GM10847 (cell line): ENCODE measurements around the gene CCDC24.

Experiments
- POLR2A ChIP-seq: IDR thresholded peaks from 2 replicates; pipeline ENCODE4 v1.6.1; 2011; ENCODE audit not compliant: insufficient read length; ENCODE audit errors: extremely low read depth

The CCDC24 gene

GRCh38 chr1:44016890-44017400 is 25.5 kb downstream of the CCDC24 start:
- no peak for TF ChIP-seq POLR2A

GRCh38 chr1:44019466-44019948 is 28.1 kb downstream of the CCDC24 start:
- TF ChIP-seq POLR2A = no peak

- TF ChIP-seq POLR2A = no peak
These were observed 29.1 kb downstream of the CCDC24 start for GRCh38 chr1:44020464-44020863.

- no peak for TF ChIP-seq POLR2A
These were observed 29.8 kb downstream of the CCDC24 start for GRCh38 chr1:44021156-44021555.

GRCh38 chr1:44021581-44022321 is 30.4 kb downstream of the CCDC24 start:
- TF ChIP-seq POLR2A = no peak

GRCh38 chr1:44024031-44024902 is 32.9 kb downstream of the CCDC24 start:
- no peak for TF ChIP-seq POLR2A

- no peak for TF ChIP-seq POLR2A
These were observed 33.6 kb downstream of the CCDC24 start for GRCh38 chr1:44024903-44025525.

- TF ChIP-seq POLR2A = no peak
These were observed 34.4 kb downstream of the CCDC24 start for GRCh38 chr1:44025816-44026215.

- no peak for TF ChIP-seq POLR2A
These were observed 35.9 kb downstream of the CCDC24 start for GRCh38 chr1:44027320-44027719.

GRCh38 chr1:44029260-44029910 is 38.0 kb downstream of the CCDC24 start:
- TF ChIP-seq POLR2A = no peak

- TF ChIP-seq POLR2A = peak; percentile 12
These were observed 38.7 kb downstream of the CCDC24 start for GRCh38 chr1:44029911-44030604.

- no peak for TF ChIP-seq POLR2A
These were observed 39.3 kb downstream of the CCDC24 start for GRCh38 chr1:44030605-44031251.

GRCh38 chr1:44031252-44032169 is 40.1 kb downstream of the CCDC24 start, which contains the start of gene SLC6A9:
Gene SLC6A9 (minus strand): TSS chr1:44031462. CDS start chr1:44024277, 7,185 bp downstream.
- no peak for TF ChIP-seq POLR2A
